Mucosa of descending colon (tissue), 3 donors: ENCODE data around the gene ELN. TPM values are rescaled to one million over a fixed set of nuclear protein-coding genes. Genes with fewer than 3 reads are reported as not detected.

ENCODE experiments used
- ATAC-seq: fragments of 200-7000 bp; cut with Tn5 transposase; one replicate; pipeline ENCODE4 v1.9.1; 2020; ENCODE audit warnings: mild to moderate bottlenecking, moderate library complexity
- DNase-seq, 3 donors: peaks; one replicate each; pipeline ENCODE4 v3.0.0-alpha.2; 2020
- H3K36me3 ChIP-seq: fragments of 200-600 bp; one replicate; pipeline ENCODE4 v1.8.0; 2021; ENCODE audit warnings: low read depth, mild to moderate bottlenecking
- H3K4me1 ChIP-seq: fragments of 200-600 bp; one replicate; pipeline ENCODE4 v1.8.0; 2021; ENCODE audit warnings: low read depth, mild to moderate bottlenecking
- H3K4me3 ChIP-seq: fragments of 200-600 bp; one replicate; pipeline ENCODE4 v1.8.0; 2021; ENCODE audit warnings: mild to moderate bottlenecking
- H3K9me3 ChIP-seq: fragments of 200-600 bp; one replicate; pipeline ENCODE4 v1.8.0; 2021; ENCODE audit warnings: mild to moderate bottlenecking
- CTCF ChIP-seq: fragments of 200-600 bp; IDR thresholded peaks from one replicate; pipeline ENCODE4 v1.8.0; 2022; ENCODE audit warnings: antibody characterized with exemption, mild to moderate bottlenecking
- intact Hi-C, 2 donors: fragments of 100-400 bp; cut with DNase I in 1 of 2; cut with micrococcal nuclease in 1 of 2; formaldehyde crosslinking; loops; one replicate each; pipeline versions ENCODE4 v1.11.0 to v1.11.1; 2022; cut with DNase I, micrococcal nuclease
- total RNA-seq, 3 donors: library from RNA; stranded (reverse); fragmentation: NEBNext Ultra II Directional in 2 of 3; extraction: Animal tissue kit (Norgen Biotek cat#: 25700) in 2 of 3; gene quantifications; one replicate each; pipeline versions ENCODE4 v1.2.1 to v1.2.4, GENCODE V29; 2021 to 2023
- donor health status: DM: no; HTN: no; CAD: no; lungs with moderate emphysema.
- donor health status: DM: no; HTN: no; CAD: no.
- donor health status: DM: no; HTN: yes; CAD: no.

The ELN gene
- total RNA-seq, 3 donors from 2014 or later, result 5.0 to 43.4 (median 20.5) TPM

- no peaks in the 10 kb centered on the region for H3K36me3 ChIP-seq
- no peak for ATAC-seq
- no peak for TF ChIP-seq CTCF
- DNase-seq, result peak in 1 of 3 donors; percentile 46
- no peak overlapping the region for H3K4me3 ChIP-seq
- H3K9me3 ChIP-seq, result no peaks in the 10 kb centered on the region
- H3K4me1 ChIP-seq, result no peaks in the 10 kb centered on the region
- intact Hi-C loops, result loop anchor here (10.0 kb wide), 2 partner anchors 154 to 164 kb away; partner anchors contain the start of gene TMEM270 (in 1 of the 2)
Measured at GRCh38 chr7:74028321-74028838, 407 bp downstream of the ELN start.

- ATAC-seq (no peak), DNase-seq (peak in 1 of 3 donors; percentile 53)
- Histone ChIP-seq H3K4me3 (no peak overlapping the region), H3K36me3 (no peaks in the 10 kb centered on the region), H3K9me3 (no peaks in the 10 kb centered on the region), H3K4me1 (no peaks in the 10 kb centered on the region)
- intact Hi-C loops, result loop anchor here (10.0 kb wide), 2 partner anchors 154 to 164 kb away; partner anchors contain the start of gene TMEM270 (in 1 of the 2)
- no peak for TF ChIP-seq CTCF
Measured at GRCh38 chr7:74029089-74029785, 1.3 kb downstream of the ELN start.

- Histone ChIP-seq H3K4me1 (no peaks in the 10 kb centered on the region), H3K36me3 (no peaks in the 10 kb centered on the region), H3K9me3 (no peaks in the 10 kb centered on the region), H3K4me3 (no peak overlapping the region)
- intact Hi-C loops, result loop anchor here (10.0 kb wide), 2 partner anchors 155 to 165 kb away; partner anchors contain the start of gene TMEM270 (in 1 of the 2)
- DNase-seq (peak in 1 of 3 donors; percentile 28), ATAC-seq (no peak)
- no peak for TF ChIP-seq CTCF
Measured at GRCh38 chr7:74029991-74030415, 2.0 kb downstream of the ELN start.

GRCh38 chr7:74030861-74031260 is 2.9 kb downstream of the ELN start:
- H3K36me3 ChIP-seq, result no peaks in the 10 kb centered on the region
- intact Hi-C loops, result no loop called here
- H3K4me3 ChIP-seq, result no peak overlapping the region
- TF ChIP-seq CTCF, result no peak
- DNase-seq, result peak in 1 of 3 donors; percentile 37
- no peaks in the 10 kb centered on the region for H3K4me1 ChIP-seq
- no peak for ATAC-seq
- no peaks in the 10 kb centered on the region for H3K9me3 ChIP-seq

- H3K4me1 ChIP-seq, result no peaks in the 10 kb centered on the region
- peak in 1 of 3 donors; percentile 4 for DNase-seq
- no peak for ATAC-seq
- no peak for TF ChIP-seq CTCF
- no peak overlapping the region for H3K4me3 ChIP-seq
- intact Hi-C loops, result no loop called here
- H3K9me3 ChIP-seq, result no peaks in the 10 kb centered on the region
- H3K36me3 ChIP-seq, result no peaks in the 10 kb centered on the region
Measured at GRCh38 chr7:74031403-74032190, 3.6 kb downstream of the ELN start.
